ENCODE data around the gene AGT.

- TF ChIP-seq FOXJ3 (CRISPR knock-in tag; IDR thresholded peaks at IDR 0.05; ENCODE audit: borderline replicate concordance) = no peak
- no peak for TF ChIP-seq ZNF121 (CRISPR knock-in tag; IDR thresholded peaks at IDR 0.05)
- no peak for TF ChIP-seq CTCF (IDR thresholded peaks at IDR 0.05)
- no peak for TF ChIP-seq MAX (CRISPR knock-in tag; IDR thresholded peaks at IDR 0.05)
- no peak for TF ChIP-seq ZNF219 (CRISPR knock-in tag; IDR thresholded peaks at IDR 0.05; ENCODE audit: borderline replicate concordance)
- no peak for TF ChIP-seq IRF2 (CRISPR knock-in tag; IDR thresholded peaks at IDR 0.05; ENCODE audit: borderline replicate concordance, low read depth)
- TF ChIP-seq FOXK1 (CRISPR knock-in tag; IDR thresholded peaks at IDR 0.05) = no peak
- TF ChIP-seq NR1H2 (CRISPR knock-in tag; IDR thresholded peaks at IDR 0.05) = no peak
- TF ChIP-seq ZNF416 (CRISPR knock-in tag; IDR thresholded peaks at IDR 0.05) = no peak
- no peak for TF ChIP-seq EMX1 (CRISPR knock-in tag; IDR thresholded peaks at IDR 0.05)
Measured at GRCh38 chr1:230684998-230685397, 28.9 kb downstream of the AGT start.
